ENCODE data around the gene GMFB. TPM values are rescaled to one million over a fixed set of nuclear protein-coding genes. Genes with fewer than 3 reads are reported as not detected.
A peak's percentile ranks its signal among the peaks of the same experiment; 100 is the strongest.

GMFB gene
- total and polyA plus RNA-seq, 9 of the 15 experiments (the other 6 are each of a cell fraction or from before 2014, with no cell fraction given), result 14.0 to 31.7 (median 20.5) TPM

- TF ChIP-seq, protein P1, sequence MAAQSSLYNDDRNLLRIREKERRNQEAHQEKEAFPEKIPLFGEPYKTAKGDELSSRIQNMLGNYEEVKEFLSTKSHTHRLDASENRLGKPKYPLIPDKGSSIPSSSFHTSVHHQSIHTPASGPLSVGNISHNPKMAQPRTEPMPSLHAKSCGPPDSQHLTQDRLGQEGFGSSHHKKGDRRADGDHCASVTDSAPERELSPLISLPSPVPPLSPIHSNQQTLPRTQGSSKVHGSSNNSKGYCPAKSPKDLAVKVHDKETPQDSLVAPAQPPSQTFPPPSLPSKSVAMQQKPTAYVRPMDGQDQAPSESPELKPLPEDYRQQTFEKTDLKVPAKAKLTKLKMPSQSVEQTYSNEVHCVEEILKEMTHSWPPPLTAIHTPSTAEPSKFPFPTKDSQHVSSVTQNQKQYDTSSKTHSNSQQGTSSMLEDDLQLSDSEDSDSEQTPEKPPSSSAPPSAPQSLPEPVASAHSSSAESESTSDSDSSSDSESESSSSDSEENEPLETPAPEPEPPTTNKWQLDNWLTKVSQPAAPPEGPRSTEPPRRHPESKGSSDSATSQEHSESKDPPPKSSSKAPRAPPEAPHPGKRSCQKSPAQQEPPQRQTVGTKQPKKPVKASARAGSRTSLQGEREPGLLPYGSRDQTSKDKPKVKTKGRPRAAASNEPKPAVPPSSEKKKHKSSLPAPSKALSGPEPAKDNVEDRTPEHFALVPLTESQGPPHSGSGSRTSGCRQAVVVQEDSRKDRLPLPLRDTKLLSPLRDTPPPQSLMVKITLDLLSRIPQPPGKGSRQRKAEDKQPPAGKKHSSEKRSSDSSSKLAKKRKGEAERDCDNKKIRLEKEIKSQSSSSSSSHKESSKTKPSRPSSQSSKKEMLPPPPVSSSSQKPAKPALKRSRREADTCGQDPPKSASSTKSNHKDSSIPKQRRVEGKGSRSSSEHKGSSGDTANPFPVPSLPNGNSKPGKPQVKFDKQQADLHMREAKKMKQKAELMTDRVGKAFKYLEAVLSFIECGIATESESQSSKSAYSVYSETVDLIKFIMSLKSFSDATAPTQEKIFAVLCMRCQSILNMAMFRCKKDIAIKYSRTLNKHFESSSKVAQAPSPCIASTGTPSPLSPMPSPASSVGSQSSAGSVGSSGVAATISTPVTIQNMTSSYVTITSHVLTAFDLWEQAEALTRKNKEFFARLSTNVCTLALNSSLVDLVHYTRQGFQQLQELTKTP (IDR thresholded peaks at IDR 0.05; ENCODE audit: low read depth in 1 of 2, partially characterized antibody in 2 of 2), result no peak
- TF ChIP-seq NEUROD1 (IDR thresholded peaks at IDR 0.05; ENCODE audit: borderline replicate concordance, low read depth, low read length, partially characterized antibody) (no peak), NCOA2 (IDR thresholded peaks at IDR 0.05; ENCODE audit: partially characterized antibody in 2 of 2) (peak in 1 of 2 experiments; percentile 19), ARID1B (IDR thresholded peaks at IDR 0.05) (peak; percentile 94), TOE1 (IDR thresholded peaks at IDR 0.05; ENCODE audit: borderline replicate concordance) (no peak), TOE1 (CRISPR knock-in tag; IDR thresholded peaks at IDR 0.05; ENCODE audit: borderline replicate concordance, low read depth) (no peak), ZNF184 (CRISPR knock-in tag; IDR thresholded peaks at IDR 0.05) (no peak), ZNF518B (CRISPR knock-in tag; IDR thresholded peaks at IDR 0.05) (no peak), ZBTB1 (CRISPR knock-in tag; IDR thresholded peaks at IDR 0.05; ENCODE audit: borderline replicate concordance, low read depth) (no peak), ZNF3 (CRISPR knock-in tag; IDR thresholded peaks at IDR 0.05) (no peak), KDM2B (CRISPR knock-in tag; IDR thresholded peaks at IDR 0.05) (no peak), KLF16 (IDR thresholded peaks at IDR 0.05) (0 out of 2 replicates have a peak, but pooled peaks have one; percentile 15), TCF7L2 (IDR thresholded peaks at IDR 0.05; ENCODE audit: low read depth, low read length) (no peak)
- TF ChIP-seq, protein P2, sequence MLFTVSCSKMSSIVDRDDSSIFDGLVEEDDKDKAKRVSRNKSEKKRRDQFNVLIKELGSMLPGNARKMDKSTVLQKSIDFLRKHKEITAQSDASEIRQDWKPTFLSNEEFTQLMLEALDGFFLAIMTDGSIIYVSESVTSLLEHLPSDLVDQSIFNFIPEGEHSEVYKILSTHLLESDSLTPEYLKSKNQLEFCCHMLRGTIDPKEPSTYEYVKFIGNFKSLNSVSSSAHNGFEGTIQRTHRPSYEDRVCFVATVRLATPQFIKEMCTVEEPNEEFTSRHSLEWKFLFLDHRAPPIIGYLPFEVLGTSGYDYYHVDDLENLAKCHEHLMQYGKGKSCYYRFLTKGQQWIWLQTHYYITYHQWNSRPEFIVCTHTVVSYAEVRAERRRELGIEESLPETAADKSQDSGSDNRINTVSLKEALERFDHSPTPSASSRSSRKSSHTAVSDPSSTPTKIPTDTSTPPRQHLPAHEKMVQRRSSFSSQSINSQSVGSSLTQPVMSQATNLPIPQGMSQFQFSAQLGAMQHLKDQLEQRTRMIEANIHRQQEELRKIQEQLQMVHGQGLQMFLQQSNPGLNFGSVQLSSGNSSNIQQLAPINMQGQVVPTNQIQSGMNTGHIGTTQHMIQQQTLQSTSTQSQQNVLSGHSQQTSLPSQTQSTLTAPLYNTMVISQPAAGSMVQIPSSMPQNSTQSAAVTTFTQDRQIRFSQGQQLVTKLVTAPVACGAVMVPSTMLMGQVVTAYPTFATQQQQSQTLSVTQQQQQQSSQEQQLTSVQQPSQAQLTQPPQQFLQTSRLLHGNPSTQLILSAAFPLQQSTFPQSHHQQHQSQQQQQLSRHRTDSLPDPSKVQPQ (CRISPR knock-in tag; IDR thresholded peaks at IDR 0.05; ENCODE audit: borderline replicate concordance), result no peak
- TF ChIP-seq, protein P3, sequence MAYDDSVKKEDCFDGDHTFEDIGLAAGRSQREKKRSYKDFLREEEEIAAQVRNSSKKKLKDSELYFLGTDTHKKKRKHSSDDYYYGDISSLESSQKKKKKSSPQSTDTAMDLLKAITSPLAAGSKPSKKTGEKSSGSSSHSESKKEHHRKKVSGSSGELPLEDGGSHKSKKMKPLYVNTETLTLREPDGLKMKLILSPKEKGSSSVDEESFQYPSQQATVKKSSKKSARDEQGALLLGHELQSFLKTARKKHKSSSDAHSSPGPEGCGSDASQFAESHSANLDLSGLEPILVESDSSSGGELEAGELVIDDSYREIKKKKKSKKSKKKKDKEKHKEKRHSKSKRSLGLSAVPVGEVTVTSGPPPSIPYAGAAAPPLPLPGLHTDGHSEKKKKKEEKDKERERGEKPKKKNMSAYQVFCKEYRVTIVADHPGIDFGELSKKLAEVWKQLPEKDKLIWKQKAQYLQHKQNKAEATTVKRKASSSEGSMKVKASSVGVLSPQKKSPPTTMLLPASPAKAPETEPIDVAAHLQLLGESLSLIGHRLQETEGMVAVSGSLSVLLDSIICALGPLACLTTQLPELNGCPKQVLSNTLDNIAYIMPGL (CRISPR knock-in tag; IDR thresholded peaks at IDR 0.05), result no peak
Measured at GRCh38 chr14:54435500-54435981, 53.2 kb downstream of the GMFB start (continued).
